ENCODE results near the gene MLPH. TPM values are rescaled to one million over a fixed set of nuclear protein-coding genes. Genes with fewer than 3 reads are reported as not detected.

Gene MLPH
- total and polyA plus RNA-seq, 4 donors, result 2.3 to 10.1 (median 3.9) TPM

DNA sequence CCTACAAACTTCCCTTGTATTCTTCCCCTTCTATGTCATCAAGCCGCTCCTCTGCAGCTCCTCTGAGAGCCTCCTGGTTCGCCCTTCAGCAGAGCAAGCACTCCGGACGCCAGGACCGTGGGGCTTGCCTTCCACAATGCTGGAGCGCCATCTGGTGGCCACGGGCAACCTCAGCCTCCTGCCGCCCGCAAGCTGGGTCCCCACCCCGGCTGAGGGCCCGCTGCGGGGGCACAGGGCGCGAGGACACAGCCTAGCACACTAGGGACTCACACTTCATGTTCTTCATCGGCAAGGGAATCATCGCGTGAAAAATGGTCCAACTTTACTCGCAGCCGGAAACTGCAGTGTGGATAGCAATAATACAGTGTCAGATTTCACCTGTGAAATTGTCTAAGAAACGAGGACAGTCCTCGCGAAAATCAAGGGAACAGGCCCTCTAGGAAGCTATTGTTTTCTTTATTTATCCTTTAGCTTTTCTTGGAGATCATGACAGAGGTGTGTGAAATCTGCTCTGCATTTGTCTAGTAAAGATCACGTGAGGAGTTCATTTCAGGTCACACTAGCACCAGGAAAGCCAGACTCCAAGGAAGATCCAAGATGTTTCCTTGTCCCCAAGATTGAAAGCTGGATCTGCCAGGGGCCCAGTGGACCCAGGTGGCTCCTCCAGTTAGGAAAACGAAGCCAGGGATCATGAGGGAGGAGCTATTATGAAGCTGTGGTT, 85.1 kb downstream of the MLPH start:
- Histone ChIP-seq H3K9me3 (ENCODE audit: control insufficient read depth, low read length) (no peaks in the 10 kb centered on the region), H3K27ac (ENCODE audit: low read depth in 1 of 2, low read length in 2 of 2) (no peak overlapping the region), H3K4me3 (ENCODE audit: low read length in 2 of 2) (no peak overlapping the region), H3K27me3 (ENCODE audit: control insufficient read depth in 1 of 2, insufficient read depth in 2 of 2, low read length in 1 of 2) (no peaks in the 10 kb centered on the region), H3K4me1 (ENCODE audit: control insufficient read depth in 1 of 2, insufficient read depth in 2 of 2, low read length in 2 of 2) (no peaks in the 10 kb centered on the region), H3K36me3 (ENCODE audit: control insufficient read depth in 1 of 2, insufficient read depth in 2 of 2, low read length in 1 of 2) (no peaks in the 10 kb centered on the region)
- ATAC-seq (ENCODE audit: low FRiP score) (peak; percentile 90), DNase-seq (peak; percentile 95 to 98)
- 7 to 9% methylated on average over 24 of the region's 24 CpGs for WGBS, 2 donors
- intact Hi-C loops (cut with DNase I), result loop anchor here in 1 of 2 donors (2.0 to 10.0 kb wide), 4 partner anchors 59 to 449 kb away; no protein-coding TSS in a partner anchor

DNA sequence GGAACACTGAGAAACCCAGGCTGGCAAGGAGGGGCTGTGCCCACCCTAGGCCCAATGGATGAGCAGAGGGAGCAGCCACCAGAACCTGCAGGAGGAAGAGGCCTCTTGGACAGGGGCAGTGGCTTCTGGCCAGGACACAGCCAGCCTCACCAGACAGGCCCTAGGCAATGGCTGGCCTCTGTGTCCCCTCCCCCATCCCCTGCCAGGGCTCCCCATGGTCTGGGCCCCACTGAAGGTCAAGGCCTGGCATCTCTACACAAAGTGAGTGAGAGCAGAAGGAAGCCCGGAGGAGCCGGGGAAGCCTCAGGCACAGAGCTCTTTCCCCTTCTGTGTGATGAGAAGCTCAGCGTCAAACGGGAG, 85.7 kb downstream of the MLPH start:
- Histone ChIP-seq H3K36me3 (ENCODE audit: control insufficient read depth in 1 of 2, insufficient read depth in 2 of 2, low read length in 1 of 2) (no peaks in the 10 kb centered on the region), H3K27ac (ENCODE audit: low read depth in 1 of 2, low read length in 2 of 2) (no peak overlapping the region), H3K27me3 (ENCODE audit: control insufficient read depth in 1 of 2, insufficient read depth in 2 of 2, low read length in 1 of 2) (no peaks in the 10 kb centered on the region), H3K4me1 (ENCODE audit: control insufficient read depth in 1 of 2, insufficient read depth in 2 of 2, low read length in 2 of 2) (no peaks in the 10 kb centered on the region), H3K9me3 (ENCODE audit: control insufficient read depth, low read length) (no peaks in the 10 kb centered on the region), H3K4me3 (ENCODE audit: low read length in 2 of 2) (no peak overlapping the region)
- 88 to 93% methylated on average over 4 of the region's 4 CpGs for WGBS, 2 donors
- DNase-seq (peak; percentile 45 to 49), ATAC-seq (ENCODE audit: low FRiP score) (no peak)
- intact Hi-C loops (cut with DNase I), result loop anchor here in 1 of 2 donors (2.0 to 10.0 kb wide), 4 partner anchors 60 to 450 kb away; no protein-coding TSS in a partner anchor

DNA sequence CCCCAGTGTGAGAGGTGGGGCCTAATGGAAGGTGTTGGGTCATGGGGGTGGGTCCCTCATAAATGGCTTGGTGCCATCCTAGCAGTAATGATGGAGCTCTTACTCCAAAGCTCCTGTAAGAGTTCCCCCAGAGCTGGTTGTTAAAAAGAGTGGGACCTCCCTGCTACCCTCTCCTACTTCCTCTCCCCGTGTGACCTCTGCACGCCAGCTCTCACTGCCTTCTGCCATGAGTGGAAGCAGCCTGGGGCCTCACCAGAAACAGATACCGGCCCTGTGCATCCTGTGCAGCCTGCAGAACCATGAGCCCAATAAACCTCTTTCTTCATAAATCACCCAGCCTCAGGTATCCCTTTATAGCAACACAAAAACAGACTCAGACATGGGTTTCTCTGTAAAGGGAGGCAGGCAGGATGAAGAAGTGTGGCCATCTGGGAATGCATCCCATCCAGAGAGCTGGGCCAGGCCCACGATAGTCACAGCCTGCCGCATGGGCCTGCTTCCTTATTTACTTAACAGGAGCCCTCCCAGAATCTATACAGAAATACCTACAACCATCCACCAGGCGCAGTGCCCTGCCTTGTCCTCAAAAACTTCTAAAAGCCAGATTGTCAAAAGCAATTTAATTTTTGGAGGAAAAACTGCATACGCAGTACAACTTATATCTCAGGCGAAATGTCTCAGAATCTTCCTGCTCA, 86.8 kb downstream of the MLPH start:
- no peak for ATAC-seq (ENCODE audit: low FRiP score)
- H3K27me3 ChIP-seq (ENCODE audit: control insufficient read depth in 1 of 2, insufficient read depth in 2 of 2, low read length in 1 of 2), result no peaks in the 10 kb centered on the region
- H3K4me3 ChIP-seq (ENCODE audit: low read length in 2 of 2), result no peak overlapping the region
- H3K27ac ChIP-seq (ENCODE audit: low read depth in 1 of 2, low read length in 2 of 2), result no peak overlapping the region
- DNase-seq, result peak; percentile 29 to 37
- intact Hi-C loops (cut with DNase I), result loop anchor here in 1 of 2 donors (2.0 to 10.0 kb wide), 4 partner anchors 61 to 451 kb away; no protein-coding TSS in a partner anchor
- no peaks in the 10 kb centered on the region for H3K9me3 ChIP-seq (ENCODE audit: control insufficient read depth, low read length)
- no peaks in the 10 kb centered on the region for H3K4me1 ChIP-seq (ENCODE audit: control insufficient read depth in 1 of 2, insufficient read depth in 2 of 2, low read length in 2 of 2)
- 93% methylated on average over 8 of the region's 8 CpGs for WGBS, 2 donors
- H3K36me3 ChIP-seq (ENCODE audit: control insufficient read depth in 1 of 2, insufficient read depth in 2 of 2, low read length in 1 of 2), result no peaks in the 10 kb centered on the region

DNA sequence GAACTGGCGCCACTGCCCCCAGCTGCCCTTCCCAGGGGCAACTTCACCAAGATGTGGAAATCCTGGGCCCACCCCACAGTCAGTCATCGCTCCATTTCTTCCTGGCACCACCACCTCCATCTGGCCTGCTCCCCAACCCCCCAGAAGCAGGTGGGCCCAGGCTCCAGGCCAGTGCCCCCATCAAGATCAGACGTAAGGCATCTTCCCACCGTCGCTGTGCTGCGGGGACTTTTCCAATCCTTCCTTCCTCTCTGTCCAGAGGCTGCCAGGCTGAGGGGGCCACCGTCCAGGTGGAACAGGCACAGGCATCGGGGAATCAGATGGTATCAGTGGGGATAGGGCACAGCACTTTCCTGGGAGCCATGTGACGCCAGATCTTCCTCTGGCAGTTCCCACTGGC, 87.4 kb downstream of the MLPH start:
- Histone ChIP-seq H3K9me3 (ENCODE audit: control insufficient read depth, low read length) (no peaks in the 10 kb centered on the region), H3K4me1 (ENCODE audit: control insufficient read depth in 1 of 2, insufficient read depth in 2 of 2, low read length in 2 of 2) (no peaks in the 10 kb centered on the region), H3K27ac (ENCODE audit: low read depth in 1 of 2, low read length in 2 of 2) (no peak overlapping the region), H3K4me3 (ENCODE audit: low read length in 2 of 2) (no peak overlapping the region), H3K36me3 (ENCODE audit: control insufficient read depth in 1 of 2, insufficient read depth in 2 of 2, low read length in 1 of 2) (no peaks in the 10 kb centered on the region), H3K27me3 (ENCODE audit: control insufficient read depth in 1 of 2, insufficient read depth in 2 of 2, low read length in 1 of 2) (no peaks in the 10 kb centered on the region)
- intact Hi-C loops (cut with DNase I), result loop anchor here in 1 of 2 donors (5.0 to 10.0 kb wide), 2 partner anchors 152 to 420 kb away; no protein-coding TSS in a partner anchor
- 93 to 96% methylated on average over 9 of the region's 9 CpGs for WGBS, 2 donors
- no peak for ATAC-seq (ENCODE audit: low FRiP score)
- peak; percentile 41 to 65 for DNase-seq

DNA sequence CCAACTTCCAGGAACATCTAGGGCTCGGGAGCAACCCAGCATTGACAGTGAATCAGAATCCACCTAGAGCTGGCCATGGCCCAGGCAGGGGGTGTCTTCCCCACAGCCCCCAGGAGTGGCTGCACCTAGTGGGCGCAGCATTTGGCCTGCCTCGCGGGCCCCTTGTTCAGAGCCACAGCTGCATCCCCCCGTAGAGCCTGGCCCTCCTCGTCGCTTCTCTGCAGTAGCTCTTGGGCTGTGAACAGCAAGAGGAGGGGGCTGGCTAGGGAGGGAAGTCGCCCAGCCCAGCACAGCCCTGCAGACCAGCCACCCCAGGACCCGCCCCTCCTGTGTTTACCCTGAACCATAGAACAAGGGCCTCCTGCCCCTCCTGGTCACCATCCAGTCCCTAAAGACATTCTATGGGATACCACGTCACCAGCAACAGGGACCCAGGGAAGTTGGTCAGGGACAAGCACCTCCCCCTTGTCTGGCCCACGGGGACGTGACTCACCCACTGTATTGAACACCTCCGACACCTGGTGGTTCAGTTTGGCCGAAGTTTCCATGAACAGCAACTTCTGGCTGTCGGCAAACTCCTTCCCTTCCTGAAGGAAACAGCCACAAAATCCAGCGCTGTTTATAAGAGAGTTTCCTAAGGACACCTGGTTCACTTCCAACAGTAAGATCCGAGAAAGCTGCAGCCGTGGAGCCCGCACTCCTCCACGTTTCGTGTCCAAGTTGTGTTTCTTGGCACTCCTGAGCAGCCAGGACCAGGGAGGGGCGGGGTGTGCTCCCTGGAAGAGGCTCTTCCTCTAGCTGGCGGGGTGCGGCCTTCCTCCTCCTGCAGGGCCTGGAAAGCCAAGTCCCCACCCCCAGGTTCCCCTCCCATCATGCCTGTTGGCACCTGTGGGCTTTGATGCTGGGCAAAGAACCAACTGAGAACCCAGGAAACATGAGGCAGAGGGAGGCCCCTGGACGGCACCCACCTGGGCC, 88.1 kb downstream of the MLPH start:
- H3K4me3 ChIP-seq (ENCODE audit: low read length in 2 of 2), result no peak overlapping the region
- H3K27ac ChIP-seq (ENCODE audit: low read depth in 1 of 2, low read length in 2 of 2), result no peak overlapping the region
- DNase-seq (peak; percentile 48 to 76), ATAC-seq (ENCODE audit: low FRiP score) (no peak)
- H3K4me1 ChIP-seq (ENCODE audit: control insufficient read depth in 1 of 2, insufficient read depth in 2 of 2, low read length in 2 of 2), result no peaks in the 10 kb centered on the region
- intact Hi-C loops (cut with DNase I), result loop anchor here (5.0 to 10.0 kb wide), 3 partner anchors 153 to 423 kb away; no protein-coding TSS in a partner anchor
- H3K36me3 ChIP-seq (ENCODE audit: control insufficient read depth in 1 of 2, insufficient read depth in 2 of 2, low read length in 1 of 2), result no peaks in the 10 kb centered on the region
- WGBS, 2 donors, result 49 to 53% methylated on average over 25 of the region's 25 CpGs
- no peaks in the 10 kb centered on the region for H3K27me3 ChIP-seq (ENCODE audit: control insufficient read depth in 1 of 2, insufficient read depth in 2 of 2, low read length in 1 of 2)
- H3K9me3 ChIP-seq (ENCODE audit: control insufficient read depth, low read length), result no peaks in the 10 kb centered on the region

DNA sequence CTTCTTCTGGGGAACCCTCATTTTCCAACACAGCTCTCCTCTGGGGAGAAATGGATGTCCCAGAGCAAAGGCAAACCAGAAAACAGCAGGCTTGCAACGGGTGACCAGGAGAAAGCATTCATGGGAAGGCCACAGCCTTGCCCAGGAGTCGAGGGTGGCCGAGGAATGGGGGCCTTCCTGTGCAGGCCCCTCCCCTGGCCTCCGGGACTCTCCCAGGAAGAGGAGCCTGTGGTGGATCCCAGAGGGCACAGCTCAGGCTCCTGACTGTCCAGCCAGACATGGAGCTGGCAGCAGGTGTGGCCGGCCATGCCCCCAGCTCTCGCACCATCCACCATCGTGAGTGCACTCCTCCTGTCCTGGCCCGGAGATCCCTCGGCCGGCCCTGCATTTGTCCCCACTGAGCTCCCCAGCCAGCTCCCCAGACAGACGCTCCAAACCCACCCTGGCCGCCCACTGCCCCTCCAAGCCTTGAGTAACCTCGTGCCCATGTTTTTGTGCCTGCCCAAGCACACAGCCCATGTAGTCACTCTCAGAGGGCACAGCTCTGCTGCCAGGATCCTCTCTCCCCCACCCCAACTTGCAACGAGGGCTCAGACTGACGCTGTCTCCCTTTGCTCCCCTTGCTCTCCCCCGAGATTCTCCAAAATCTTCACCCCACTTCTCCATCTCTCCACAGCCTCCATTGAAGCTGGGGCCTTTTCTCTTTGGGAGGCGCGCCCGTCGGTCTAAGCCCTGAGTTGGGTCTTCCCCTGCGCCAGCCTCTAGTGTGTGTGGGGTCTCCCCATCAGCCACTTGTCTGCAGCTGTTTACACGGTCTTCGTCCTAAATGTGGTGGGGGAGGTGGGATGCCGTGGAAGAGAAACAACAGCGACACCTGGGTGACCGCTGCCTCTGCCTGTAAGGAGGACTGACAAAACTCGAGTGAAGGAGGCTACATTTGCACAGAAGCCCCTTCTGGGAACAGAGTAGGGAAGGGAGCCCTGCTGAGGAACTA, 89.1 kb downstream of the MLPH start:
- intact Hi-C loops (cut with DNase I), result loop anchor here (5.0 to 10.0 kb wide), 2 partner anchors 421 to 424 kb away; no protein-coding TSS in a partner anchor
- H3K36me3 ChIP-seq (ENCODE audit: control insufficient read depth in 1 of 2, insufficient read depth in 2 of 2, low read length in 1 of 2), result no peaks in the 10 kb centered on the region
- DNase-seq, result peak; percentile 46 to 70
- no peak overlapping the region for H3K4me3 ChIP-seq (ENCODE audit: low read length in 2 of 2)
- ATAC-seq (ENCODE audit: low FRiP score), result peak; percentile 9
- H3K27me3 ChIP-seq (ENCODE audit: control insufficient read depth in 1 of 2, insufficient read depth in 2 of 2, low read length in 1 of 2), result no peaks in the 10 kb centered on the region
- H3K27ac ChIP-seq (ENCODE audit: low read depth in 1 of 2, low read length in 2 of 2), result no peak overlapping the region
- no peaks in the 10 kb centered on the region for H3K4me1 ChIP-seq (ENCODE audit: control insufficient read depth in 1 of 2, insufficient read depth in 2 of 2, low read length in 2 of 2)
- 94 to 95% methylated on average over 27 of the region's 27 CpGs for WGBS, 2 donors
- no peaks in the 10 kb centered on the region for H3K9me3 ChIP-seq (ENCODE audit: control insufficient read depth, low read length)

DNA sequence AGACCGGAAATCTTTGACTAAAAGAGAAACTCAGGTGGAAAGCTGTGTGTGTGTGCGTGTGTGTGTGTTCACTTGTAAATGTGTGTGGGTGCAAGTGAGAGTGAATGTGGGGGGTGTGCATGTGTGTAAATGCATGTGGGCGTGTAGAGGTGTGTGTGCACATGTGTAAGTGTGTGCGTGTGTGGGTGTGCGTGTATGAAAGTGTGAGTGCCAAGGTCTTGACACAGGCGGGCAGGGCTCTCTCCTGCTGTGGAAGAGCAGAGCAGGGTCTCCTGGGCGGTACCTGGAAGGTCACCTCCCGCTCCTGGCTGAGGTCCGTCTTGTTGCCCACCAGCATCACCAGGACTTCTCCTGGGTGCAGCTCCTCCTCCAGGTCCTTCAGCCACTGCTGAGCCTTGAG, 89.9 kb downstream of the MLPH start:
- Histone ChIP-seq H3K9me3 (ENCODE audit: control insufficient read depth, low read length) (no peaks in the 10 kb centered on the region), H3K27ac (ENCODE audit: low read depth in 1 of 2, low read length in 2 of 2) (no peak overlapping the region), H3K36me3 (ENCODE audit: control insufficient read depth in 1 of 2, insufficient read depth in 2 of 2, low read length in 1 of 2) (no peaks in the 10 kb centered on the region), H3K27me3 (ENCODE audit: control insufficient read depth in 1 of 2, insufficient read depth in 2 of 2, low read length in 1 of 2) (no peaks in the 10 kb centered on the region), H3K4me1 (ENCODE audit: control insufficient read depth in 1 of 2, insufficient read depth in 2 of 2, low read length in 2 of 2) (no peaks in the 10 kb centered on the region), H3K4me3 (ENCODE audit: low read length in 2 of 2) (no peak overlapping the region)
- DNase-seq (peak; percentile 26 to 48), ATAC-seq (ENCODE audit: low FRiP score) (no peak)
- WGBS, 2 donors, result 93 to 94% methylated on average over 9 of the region's 9 CpGs
- intact Hi-C loops (cut with DNase I), result loop anchor here (5.0 to 10.0 kb wide), 2 partner anchors 422 to 425 kb away; no protein-coding TSS in a partner anchor
